ENCODE data around the gene GUCA2A. TPM values are rescaled to one million over a fixed set of nuclear protein-coding genes. Genes with fewer than 3 reads are reported as not detected.

GUCA2A gene
- total and polyA plus RNA-seq, 2 of the 13 experiments (the other 11 are each of a cell fraction or from before 2014, with no cell fraction given), result not detected

DNA sequence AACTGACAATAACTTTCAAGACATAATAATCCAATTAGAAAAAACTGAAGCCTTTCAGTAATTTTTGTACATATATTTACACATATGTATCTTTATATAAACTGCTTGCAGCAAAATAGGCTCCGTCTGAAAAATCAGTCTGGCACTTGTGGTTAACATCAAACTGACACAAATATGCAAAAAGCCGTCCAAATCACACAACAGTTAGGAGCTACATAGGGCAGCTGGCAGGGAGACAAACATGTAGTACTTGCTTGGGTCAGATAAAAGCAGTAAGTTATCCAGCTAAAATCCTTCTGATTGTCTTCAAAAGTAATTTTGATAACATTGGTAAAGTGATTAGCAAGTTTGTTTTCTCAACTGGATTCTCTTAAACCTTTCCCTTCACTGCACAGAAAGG lies 14.7 kb upstream of the GUCA2A start (continued):
- no peak for TF ChIP-seq ZBTB8A (CRISPR knock-in tag; IDR thresholded peaks at IDR 0.05; ENCODE audit: borderline replicate concordance, low read depth)
- TF ChIP-seq, protein P1, sequence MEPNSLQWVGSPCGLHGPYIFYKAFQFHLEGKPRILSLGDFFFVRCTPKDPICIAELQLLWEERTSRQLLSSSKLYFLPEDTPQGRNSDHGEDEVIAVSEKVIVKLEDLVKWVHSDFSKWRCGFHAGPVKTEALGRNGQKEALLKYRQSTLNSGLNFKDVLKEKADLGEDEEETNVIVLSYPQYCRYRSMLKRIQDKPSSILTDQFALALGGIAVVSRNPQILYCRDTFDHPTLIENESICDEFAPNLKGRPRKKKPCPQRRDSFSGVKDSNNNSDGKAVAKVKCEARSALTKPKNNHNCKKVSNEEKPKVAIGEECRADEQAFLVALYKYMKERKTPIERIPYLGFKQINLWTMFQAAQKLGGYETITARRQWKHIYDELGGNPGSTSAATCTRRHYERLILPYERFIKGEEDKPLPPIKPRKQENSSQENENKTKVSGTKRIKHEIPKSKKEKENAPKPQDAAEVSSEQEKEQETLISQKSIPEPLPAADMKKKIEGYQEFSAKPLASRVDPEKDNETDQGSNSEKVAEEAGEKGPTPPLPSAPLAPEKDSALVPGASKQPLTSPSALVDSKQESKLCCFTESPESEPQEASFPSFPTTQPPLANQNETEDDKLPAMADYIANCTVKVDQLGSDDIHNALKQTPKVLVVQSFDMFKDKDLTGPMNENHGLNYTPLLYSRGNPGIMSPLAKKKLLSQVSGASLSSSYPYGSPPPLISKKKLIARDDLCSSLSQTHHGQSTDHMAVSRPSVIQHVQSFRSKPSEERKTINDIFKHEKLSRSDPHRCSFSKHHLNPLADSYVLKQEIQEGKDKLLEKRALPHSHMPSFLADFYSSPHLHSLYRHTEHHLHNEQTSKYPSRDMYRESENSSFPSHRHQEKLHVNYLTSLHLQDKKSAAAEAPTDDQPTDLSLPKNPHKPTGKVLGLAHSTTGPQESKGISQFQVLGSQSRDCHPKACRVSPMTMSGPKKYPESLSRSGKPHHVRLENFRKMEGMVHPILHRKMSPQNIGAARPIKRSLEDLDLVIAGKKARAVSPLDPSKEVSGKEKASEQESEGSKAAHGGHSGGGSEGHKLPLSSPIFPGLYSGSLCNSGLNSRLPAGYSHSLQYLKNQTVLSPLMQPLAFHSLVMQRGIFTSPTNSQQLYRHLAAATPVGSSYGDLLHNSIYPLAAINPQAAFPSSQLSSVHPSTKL (CRISPR knock-in tag; IDR thresholded peaks at IDR 0.05), result no peak
- TF ChIP-seq, protein P2, sequence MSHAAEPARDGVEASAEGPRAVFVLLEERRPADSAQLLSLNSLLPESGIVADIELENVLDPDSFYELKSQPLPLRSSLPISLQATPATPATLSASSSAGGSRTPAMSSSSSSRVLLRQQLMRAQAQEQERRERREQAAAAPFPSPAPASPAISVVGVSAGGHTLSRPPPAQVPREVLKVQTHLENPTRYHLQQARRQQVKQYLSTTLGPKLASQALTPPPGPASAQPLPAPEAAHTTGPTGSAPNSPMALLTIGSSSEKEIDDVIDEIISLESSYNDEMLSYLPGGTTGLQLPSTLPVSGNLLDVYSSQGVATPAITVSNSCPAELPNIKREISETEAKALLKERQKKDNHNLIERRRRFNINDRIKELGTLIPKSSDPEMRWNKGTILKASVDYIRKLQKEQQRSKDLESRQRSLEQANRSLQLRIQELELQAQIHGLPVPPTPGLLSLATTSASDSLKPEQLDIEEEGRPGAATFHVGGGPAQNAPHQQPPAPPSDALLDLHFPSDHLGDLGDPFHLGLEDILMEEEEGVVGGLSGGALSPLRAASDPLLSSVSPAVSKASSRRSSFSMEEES (CRISPR knock-in tag; IDR thresholded peaks at IDR 0.05), result no peak
- TF ChIP-seq ZEB1 (IDR thresholded peaks at IDR 0.05; ENCODE audit: insufficient replicate concordance, low read depth), result no peak
- TF ChIP-seq TARDBP (CRISPR knock-in tag; IDR thresholded peaks at IDR 0.05), result no peak
- no peak for TF ChIP-seq ZBTB38 (CRISPR knock-in tag; IDR thresholded peaks at IDR 0.05)
- no peak for TF ChIP-seq NR2F1 (CRISPR knock-in tag; IDR thresholded peaks at IDR 0.05)
- TF ChIP-seq, protein P3, sequence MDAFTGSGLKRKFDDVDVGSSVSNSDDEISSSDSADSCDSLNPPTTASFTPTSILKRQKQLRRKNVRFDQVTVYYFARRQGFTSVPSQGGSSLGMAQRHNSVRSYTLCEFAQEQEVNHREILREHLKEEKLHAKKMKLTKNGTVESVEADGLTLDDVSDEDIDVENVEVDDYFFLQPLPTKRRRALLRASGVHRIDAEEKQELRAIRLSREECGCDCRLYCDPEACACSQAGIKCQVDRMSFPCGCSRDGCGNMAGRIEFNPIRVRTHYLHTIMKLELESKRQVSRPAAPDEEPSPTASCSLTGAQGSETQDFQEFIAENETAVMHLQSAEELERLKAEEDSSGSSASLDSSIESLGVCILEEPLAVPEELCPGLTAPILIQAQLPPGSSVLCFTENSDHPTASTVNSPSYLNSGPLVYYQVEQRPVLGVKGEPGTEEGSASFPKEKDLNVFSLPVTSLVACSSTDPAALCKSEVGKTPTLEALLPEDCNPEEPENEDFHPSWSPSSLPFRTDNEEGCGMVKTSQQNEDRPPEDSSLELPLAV (CRISPR knock-in tag; conservative IDR thresholded peaks at IDR 0.05; ENCODE audit: low read depth), result no peak
- no peak for TF ChIP-seq KDM5B (CRISPR knock-in tag; IDR thresholded peaks at IDR 0.05; ENCODE audit: borderline replicate concordance)

Data from HepG2 (cell line).